WTC11 (cell line): ENCODE results near the gene LIMS1. TPM values are rescaled to one million over a fixed set of nuclear protein-coding genes. Genes with fewer than 3 reads are reported as not detected.
A peak's percentile ranks its signal among the peaks of the same experiment; 100 is the strongest.
"Not testable (repeated sequence)": the region's sequence is repeated elsewhere in the genome, so short reads cannot be mapped to it uniquely, and the experiment has no call there.

Experiments used
- ATAC-seq: fragments of 200-7000 bp; cut with Tn5 transposase; 2 replicates; pipeline ENCODE4 v1.10.0; 2021; ENCODE audit warnings: mild to moderate bottlenecking, moderate library complexity
- CTCF ChIA-PET: fragments of 300-600 bp; sonication (Branson Sonifier 250); formaldehyde crosslinking; loops from one replicate; lab custom pipeline; 2021; ENCODE audit warnings: antibody characterized with exemption; lab: Charles Lee
- POLR2A ChIA-PET: fragments of 350-600 bp; sonication (Branson Sonifier 250); formaldehyde crosslinking; loops from one replicate; lab custom pipeline; 2021; ENCODE audit warnings: antibody characterized with exemption; lab: Charles Lee
- DNase-seq: peaks from one replicate; pipeline ENCODE4 v3.0.0; 2021; ENCODE audit warnings: low spot score
- H3K27ac Mint-ChIP-seq: 2 replicates; pipeline ENCODE4 v1.8.0; 2021; ENCODE audit warnings: mixed read lengths
- H3K27me3 Mint-ChIP-seq: 2 replicates; pipeline ENCODE4 v1.8.0; 2021; ENCODE audit warnings: low read depth, mild to moderate bottlenecking, moderate library complexity, mixed read lengths
- H3K36me3 Mint-ChIP-seq: 2 replicates; pipeline ENCODE4 v1.8.0; 2021; ENCODE audit warnings: mixed read lengths
- H3K4me1 Mint-ChIP-seq: 2 replicates; pipeline ENCODE4 v1.8.0; 2022; ENCODE audit warnings: mixed read lengths
- H3K4me3 Mint-ChIP-seq: 2 replicates; pipeline ENCODE4 v1.8.0; 2021; ENCODE audit warnings: mild to moderate bottlenecking, moderate library complexity, mixed read lengths
- H3K9me3 Mint-ChIP-seq: 2 replicates; pipeline ENCODE4 v1.8.0; 2021; ENCODE audit warnings: mixed read lengths
- total RNA-seq: library from RNA; stranded (reverse); gene quantifications from 3 replicates; pipeline ENCODE4 v1.2.3, GENCODE V29; 2021

The LIMS1 gene
- total RNA-seq, 1 experiment from 2014 or later: 50.6 TPM

GRCh38 chr2:108661493-108661892 is 127.2 kb downstream of the LIMS1 start:
- H3K4me3 Mint-ChIP-seq, H3K36me3 Mint-ChIP-seq, H3K9me3 Mint-ChIP-seq, POLR2A ChIA-PET, H3K27me3 Mint-ChIP-seq, DNase-seq, H3K27ac Mint-ChIP-seq, ATAC-seq: not testable (repeated sequence)
- CTCF ChIA-PET: interaction anchor here (0.7 kb wide), 1 partner anchor 25 kb away, joined by 3 read pairs; no protein-coding TSS in a partner anchor
- peaks cover 12% of the 10 kb centered on the region for H3K4me1 Mint-ChIP-seq

GRCh38 chr2:108662207-108662612 is 127.9 kb downstream of the LIMS1 start:
- CTCF ChIA-PET: interaction anchor here (0.7 kb wide), 1 partner anchor 26 kb away, joined by 3 read pairs; no protein-coding TSS in a partner anchor
- Mint-ChIP-seq H3K4me1 (peaks cover 12% of the 10 kb centered on the region), H3K27ac (peak overlapping the region; percentile 68; the same call in 1 of the 2 replicates)
- DNase-seq, POLR2A ChIA-PET, H3K4me3 Mint-ChIP-seq, H3K27me3 Mint-ChIP-seq, H3K36me3 Mint-ChIP-seq, H3K9me3 Mint-ChIP-seq: not testable (repeated sequence)
- peak; percentile 75; the same call in 1 of the 2 replicates for ATAC-seq

GRCh38 chr2:108663346-108663745 is 129.1 kb downstream of the LIMS1 start:
- H3K27me3 Mint-ChIP-seq, POLR2A ChIA-PET, CTCF ChIA-PET, H3K4me3 Mint-ChIP-seq, H3K9me3 Mint-ChIP-seq, DNase-seq, H3K36me3 Mint-ChIP-seq, ATAC-seq, H3K27ac Mint-ChIP-seq: not testable (repeated sequence)
- H3K4me1 Mint-ChIP-seq: peaks cover 12% of the 10 kb centered on the region

GRCh38 chr2:108664089-108664488 is 129.8 kb downstream of the LIMS1 start:
- H3K9me3 Mint-ChIP-seq, CTCF ChIA-PET, POLR2A ChIA-PET, ATAC-seq, H3K27me3 Mint-ChIP-seq, H3K27ac Mint-ChIP-seq, DNase-seq, H3K36me3 Mint-ChIP-seq, H3K4me3 Mint-ChIP-seq: not testable (repeated sequence)
- H3K4me1 Mint-ChIP-seq: peaks cover 12% of the 10 kb centered on the region

GRCh38 chr2:108664979-108665378 is 130.7 kb downstream of the LIMS1 start:
- H3K9me3 Mint-ChIP-seq, H3K36me3 Mint-ChIP-seq, DNase-seq, H3K27me3 Mint-ChIP-seq, POLR2A ChIA-PET, CTCF ChIA-PET, H3K4me3 Mint-ChIP-seq, H3K27ac Mint-ChIP-seq: not testable (repeated sequence)
- peak; percentile 15; the same call in 1 of the 2 replicates for ATAC-seq
- peaks cover 12% of the 10 kb centered on the region for H3K4me1 Mint-ChIP-seq

GRCh38 chr2:108665975-108666374 is 131.7 kb downstream of the LIMS1 start:
- H3K36me3 Mint-ChIP-seq, ATAC-seq, H3K27me3 Mint-ChIP-seq, H3K9me3 Mint-ChIP-seq, DNase-seq, CTCF ChIA-PET, POLR2A ChIA-PET, H3K27ac Mint-ChIP-seq, H3K4me3 Mint-ChIP-seq: not testable (repeated sequence)
- peaks cover 12% of the 10 kb centered on the region for H3K4me1 Mint-ChIP-seq

- ATAC-seq, H3K27me3 Mint-ChIP-seq, H3K4me1 Mint-ChIP-seq, DNase-seq, H3K36me3 Mint-ChIP-seq, H3K9me3 Mint-ChIP-seq, H3K4me3 Mint-ChIP-seq, H3K27ac Mint-ChIP-seq, CTCF ChIA-PET, POLR2A ChIA-PET: not testable (repeated sequence)
These were observed 132.9 kb downstream of the LIMS1 start for GRCh38 chr2:108667140-108667539.

GRCh38 chr2:108670282-108670681 is 136.0 kb downstream of the LIMS1 start:
- H3K4me3 Mint-ChIP-seq, DNase-seq, H3K27me3 Mint-ChIP-seq, CTCF ChIA-PET, POLR2A ChIA-PET, H3K9me3 Mint-ChIP-seq, ATAC-seq, H3K36me3 Mint-ChIP-seq, H3K4me1 Mint-ChIP-seq, H3K27ac Mint-ChIP-seq: not testable (repeated sequence)

GRCh38 chr2:108672200-108672805 is 138.0 kb downstream of the LIMS1 start:
- H3K9me3 Mint-ChIP-seq, POLR2A ChIA-PET, ATAC-seq: not testable (repeated sequence)

GRCh38 chr2:108676522-108676921 is 142.3 kb downstream of the LIMS1 start:
- H3K27ac Mint-ChIP-seq, ATAC-seq, H3K27me3 Mint-ChIP-seq, DNase-seq, POLR2A ChIA-PET, H3K4me1 Mint-ChIP-seq, H3K36me3 Mint-ChIP-seq, H3K4me3 Mint-ChIP-seq, CTCF ChIA-PET, H3K9me3 Mint-ChIP-seq: not testable (repeated sequence)

More at GRCh38 chr2:108672200-108672805, 138.0 kb downstream of the LIMS1 start:
- H3K4me3 Mint-ChIP-seq, H3K36me3 Mint-ChIP-seq, CTCF ChIA-PET, DNase-seq, H3K4me1 Mint-ChIP-seq, H3K27ac Mint-ChIP-seq, H3K27me3 Mint-ChIP-seq: not testable (repeated sequence)

- H3K4me1 Mint-ChIP-seq, CTCF ChIA-PET, POLR2A ChIA-PET, H3K4me3 Mint-ChIP-seq, H3K9me3 Mint-ChIP-seq, H3K36me3 Mint-ChIP-seq, DNase-seq, ATAC-seq, H3K27me3 Mint-ChIP-seq, H3K27ac Mint-ChIP-seq: not testable (repeated sequence)
These were observed 143.0 kb downstream of the LIMS1 start for GRCh38 chr2:108677239-108677744.

GRCh38 chr2:108678198-108678651 is 144.0 kb downstream of the LIMS1 start:
- not testable (repeated sequence) for ATAC-seq, DNase-seq, H3K36me3 Mint-ChIP-seq

More at GRCh38 chr2:108678198-108678651, 144.0 kb downstream of the LIMS1 start:
- H3K27ac Mint-ChIP-seq, H3K4me3 Mint-ChIP-seq, POLR2A ChIA-PET, H3K27me3 Mint-ChIP-seq, H3K9me3 Mint-ChIP-seq, H3K4me1 Mint-ChIP-seq, CTCF ChIA-PET: not testable (repeated sequence)
